A549 (cell line): Measurements from ENCODE around the gene ATP8A1.

Experiments
- CTCF ChIP-seq: fragments of >200 bp; sonication (Bioruptor Twin); formaldehyde crosslinking; IDR thresholded peaks from 3 replicates; pipeline ENCODE4 v1.5.1; 2016
- HDAC2 ChIP-seq: fragments of 200-600 bp; sonication (generic); IDR thresholded peaks from 2 replicates; pipeline ENCODE4 v1.6.1; 2016
- POLR2A ChIP-seq: IDR thresholded peaks from 2 replicates; pipeline ENCODE4 v1.6.1; 2012; ENCODE audit warnings: mild to moderate bottlenecking, low read length
- SMC3 ChIP-seq: fragments of >200 bp; sonication (Bioruptor Twin); formaldehyde crosslinking; IDR thresholded peaks from 3 replicates; pipeline ENCODE4 v1.6.1; 2018; ENCODE audit warnings: inconsistent platforms

DNA sequence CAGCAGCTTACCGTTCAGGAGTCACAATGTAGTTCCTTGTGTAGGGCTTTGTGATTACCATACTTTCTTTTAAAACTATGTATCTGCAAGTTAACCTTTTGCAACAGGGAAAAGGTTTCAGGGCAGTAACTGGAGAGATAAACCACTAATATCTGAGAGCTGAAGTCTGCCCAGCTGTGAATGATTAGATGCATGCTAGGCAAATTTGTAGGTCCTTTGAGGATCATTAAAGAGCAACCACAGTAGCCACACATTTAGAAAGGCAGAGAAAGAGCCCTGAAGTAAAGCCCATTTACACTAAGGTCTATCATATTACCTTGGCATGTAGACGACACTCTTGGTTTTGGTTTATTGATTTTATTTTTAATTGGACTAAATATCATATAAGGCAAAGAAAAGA lies 60.0 kb downstream of the ATP8A1 start:
- TF ChIP-seq CTCF (no peak), SMC3 (no peak), POLR2A (no peak), HDAC2 (no peak)
